BJ (cell line): ENCODE data around the gene MYO7A. TPM values are rescaled to one million over a fixed set of nuclear protein-coding genes. Genes with fewer than 3 reads are reported as not detected.
A peak's percentile ranks its signal among the peaks of the same experiment; 100 is the strongest.

Source experiments
- CTCF ChIA-PET: fragments of 350-600 bp; formaldehyde crosslinking; extraction: SDS; loops from one replicate; lab custom pipeline; 2021; ENCODE audit warnings: antibody characterized with exemption, inconsistent platforms; lab: Yijun Ruan, JAX
- POLR2A ChIA-PET: fragments of 300-600 bp; sonication (Branson Sonifier 250); formaldehyde crosslinking; extraction: SDS; loops from one replicate; lab custom pipeline; 2021; ENCODE audit warnings: antibody characterized with exemption; lab: Charles Lee
- DNase-seq: peaks from one replicate; pipeline ENCODE4 v3.0.0-alpha.2; 2011; ENCODE audit warnings: low read depth
- H3K27me3 ChIP-seq: 2 replicates; pipeline ENCODE4 v1.6.0; 2011; ENCODE audit warnings: low read length; ENCODE audit not compliant: control insufficient read depth, insufficient read depth
- H3K36me3 ChIP-seq: 2 replicates; pipeline ENCODE4 v1.5.1; 2011; ENCODE audit warnings: low read length; ENCODE audit not compliant: control insufficient read depth, insufficient read depth
- H3K4me3 ChIP-seq: 2 replicates; pipeline ENCODE4 v1.5.1; 2011; ENCODE audit warnings: low read depth, mild to moderate bottlenecking, control low read depth, low read length
- polyA plus RNA-seq: library from polyadenylated mRNA; depleted of rRNA; stranded (reverse); fragments of >200 nt; gene quantifications from 2 replicates; pipeline ENCODE4 v1.2.3, GENCODE V29; 2011
- TF ChIP-seq, protein P1 (sequence below): IDR thresholded peaks from 2 replicates; pipeline ENCODE4 v1.5.1; 2011; ENCODE audit warnings: low read depth, mild to moderate bottlenecking, control low read depth, inconsistent platforms, low read length, moderate library complexity; ENCODE audit not compliant: insufficient read depth

MYO7A gene
- polyA plus RNA-seq, 1 experiment: 0.01 TPM

DNA sequence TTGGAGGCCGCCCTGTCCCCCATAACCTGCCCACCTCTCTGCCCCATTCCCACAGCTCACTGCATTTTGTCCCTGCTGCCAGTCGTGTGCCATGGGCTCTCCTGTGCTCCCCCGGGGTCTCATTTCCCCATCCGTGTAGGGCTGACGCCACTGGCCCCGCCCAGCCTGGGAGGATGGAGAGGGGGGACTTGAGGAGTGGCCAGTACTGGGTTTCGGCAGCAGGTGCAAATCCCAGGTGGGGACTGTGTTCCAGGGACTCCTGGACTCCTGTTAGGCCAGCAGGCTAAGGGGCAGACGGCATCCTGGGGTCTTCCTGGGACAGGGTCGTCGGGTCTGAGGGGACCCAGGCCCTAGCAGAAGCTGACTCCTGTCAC lies 1.2 kb upstream of the MYO7A start:
- peaks cover 8% of the 10 kb centered on the region for H3K36me3 ChIP-seq
- CTCF ChIA-PET: interaction anchor here (0.6 to 9.7 kb wide), 61 partner anchors 10 to 1437 kb away, joined by 3 to 167 read pairs (median 5); partner anchors contain the start of genes B3GNT6 and CAPN5
- H3K4me3 ChIP-seq: peak overlapping the region; percentile 37
- TF ChIP-seq, protein P1, sequence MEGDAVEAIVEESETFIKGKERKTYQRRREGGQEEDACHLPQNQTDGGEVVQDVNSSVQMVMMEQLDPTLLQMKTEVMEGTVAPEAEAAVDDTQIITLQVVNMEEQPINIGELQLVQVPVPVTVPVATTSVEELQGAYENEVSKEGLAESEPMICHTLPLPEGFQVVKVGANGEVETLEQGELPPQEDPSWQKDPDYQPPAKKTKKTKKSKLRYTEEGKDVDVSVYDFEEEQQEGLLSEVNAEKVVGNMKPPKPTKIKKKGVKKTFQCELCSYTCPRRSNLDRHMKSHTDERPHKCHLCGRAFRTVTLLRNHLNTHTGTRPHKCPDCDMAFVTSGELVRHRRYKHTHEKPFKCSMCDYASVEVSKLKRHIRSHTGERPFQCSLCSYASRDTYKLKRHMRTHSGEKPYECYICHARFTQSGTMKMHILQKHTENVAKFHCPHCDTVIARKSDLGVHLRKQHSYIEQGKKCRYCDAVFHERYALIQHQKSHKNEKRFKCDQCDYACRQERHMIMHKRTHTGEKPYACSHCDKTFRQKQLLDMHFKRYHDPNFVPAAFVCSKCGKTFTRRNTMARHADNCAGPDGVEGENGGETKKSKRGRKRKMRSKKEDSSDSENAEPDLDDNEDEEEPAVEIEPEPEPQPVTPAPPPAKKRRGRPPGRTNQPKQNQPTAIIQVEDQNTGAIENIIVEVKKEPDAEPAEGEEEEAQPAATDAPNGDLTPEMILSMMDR: no peak
- POLR2A ChIA-PET: no interaction called here
- no peaks in the 10 kb centered on the region for H3K27me3 ChIP-seq
- DNase-seq: no peak

DNA sequence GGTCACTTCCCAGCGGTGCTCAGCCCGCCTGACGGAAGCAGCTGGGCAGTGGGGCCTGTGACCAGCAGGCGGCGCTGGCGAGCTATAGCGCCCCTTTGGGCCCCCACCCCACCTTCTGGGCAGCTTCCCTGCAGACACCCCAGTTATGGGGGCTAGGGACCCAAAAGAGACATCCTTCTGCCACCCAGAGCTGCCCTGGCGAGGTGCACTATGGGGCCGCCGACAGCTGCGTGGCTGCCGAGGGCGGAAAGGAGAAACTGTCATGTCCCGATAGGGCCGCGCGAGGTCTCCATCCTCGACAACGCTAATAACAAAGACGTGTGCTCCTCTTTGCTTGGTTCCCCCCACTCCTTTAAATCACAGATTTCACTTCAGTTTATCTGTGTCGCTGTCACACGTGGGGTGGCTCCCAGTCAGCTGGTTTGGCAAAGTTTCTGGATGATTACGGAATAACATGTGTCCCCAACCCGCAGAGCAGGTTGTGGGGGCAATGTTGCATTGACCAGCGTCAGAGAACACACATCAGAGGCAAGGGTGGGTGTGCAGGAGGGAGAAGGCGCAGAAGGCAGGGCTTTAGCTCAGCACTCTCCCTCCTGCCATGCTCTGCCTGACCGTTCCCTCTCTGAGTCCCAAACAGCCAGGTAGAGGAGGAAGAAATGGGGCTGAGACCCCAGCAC lies 673 bp upstream of the MYO7A start:
- CTCF ChIA-PET: interaction anchor here (0.6 to 9.7 kb wide), 67 partner anchors 9 to 1436 kb away, joined by 3 to 167 read pairs (median 5); partner anchors contain the start of genes B3GNT6 and CAPN5
- Histone ChIP-seq H3K27me3 (no peaks in the 10 kb centered on the region), H3K36me3 (peaks cover 8% of the 10 kb centered on the region), H3K4me3 (peak overlapping the region; percentile 37)
- no peak for DNase-seq
- POLR2A ChIA-PET: no interaction called here
- TF ChIP-seq, protein P1: peak; percentile 100

DNA sequence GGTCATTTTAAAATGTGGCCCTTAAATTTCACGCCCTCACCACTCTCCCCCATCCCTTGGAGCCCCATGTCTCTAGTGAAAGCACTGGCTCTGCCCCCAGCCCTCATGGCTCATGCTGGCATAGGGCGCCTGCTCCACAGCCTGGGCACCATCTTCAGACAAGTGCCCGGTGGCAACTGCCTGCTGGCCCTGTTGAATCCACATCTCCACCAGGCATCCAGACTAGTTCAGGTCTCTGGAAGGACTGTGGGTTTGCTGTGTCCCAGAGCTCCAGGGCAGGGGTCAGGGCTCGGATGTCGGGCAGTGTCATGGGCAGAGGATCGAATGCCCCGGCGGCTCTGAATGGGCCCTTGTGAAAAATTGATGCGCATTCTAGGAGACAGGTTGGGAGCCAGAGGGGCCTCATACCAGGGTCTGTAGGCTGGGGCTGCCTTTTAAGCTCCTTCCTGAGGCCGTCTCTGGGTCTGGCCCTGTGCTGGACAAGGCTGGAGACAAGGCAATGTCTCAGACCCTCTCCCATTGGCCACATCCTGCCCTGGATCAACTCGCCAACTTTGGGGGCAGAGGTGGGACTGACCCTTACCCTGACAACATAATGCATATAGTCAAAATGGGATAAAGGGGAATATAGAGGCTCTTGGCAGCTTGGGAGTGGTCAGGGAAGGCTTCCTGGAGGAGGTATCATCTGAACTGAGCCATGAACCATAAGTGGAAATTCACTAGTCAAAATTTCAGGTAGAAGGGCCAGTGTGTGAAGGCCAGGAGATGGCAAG lies 1.2 kb downstream of the MYO7A start:
- ChIA-PET POLR2A (no interaction called here), CTCF (interaction anchor here (0.6 to 9.7 kb wide), 5 partner anchors 11 to 420 kb away, joined by 3 to 167 read pairs (median 9); no protein-coding TSS in a partner anchor)
- no peak for DNase-seq
- TF ChIP-seq, protein P1: no peak
- Histone ChIP-seq H3K27me3 (no peaks in the 10 kb centered on the region), H3K4me3 (no peak overlapping the region), H3K36me3 (no peaks in the 10 kb centered on the region)

GRCh38 chr11:77129842-77130756 lies 2.1 kb downstream of the MYO7A start:
- ChIA-PET POLR2A (no interaction called here), CTCF (interaction anchor here (1.2 to 9.7 kb wide), 5 partner anchors 10 to 418 kb away, joined by 3 to 167 read pairs (median 9); no protein-coding TSS in a partner anchor)
- TF ChIP-seq, protein P1: no peak

More at GRCh38 chr11:77129842-77130756, 2.1 kb downstream of the MYO7A start:
- Histone ChIP-seq H3K36me3 (no peaks in the 10 kb centered on the region), H3K27me3 (no peaks in the 10 kb centered on the region), H3K4me3 (no peak overlapping the region)
- no peak for DNase-seq
